A549 (cell line): ENCODE data around the gene RASSF9. TPM values are rescaled to one million over a fixed set of nuclear protein-coding genes. Genes with fewer than 3 reads are reported as not detected.

Experiments used
- ATAC-seq, 2 experiments: fragments of 200-7000 bp in 1 of 2; fragments of >200 bp in 1 of 2; cut with Nextera tagmentation in 1 of 2; cut with Tn5 transposase in 1 of 2; 3 replicates each; pipeline versions ENCODE4 v1.8.0 to v1.9.1; 2018 to 2020; ENCODE audit warnings: mild to moderate bottlenecking in 1 of 2, moderate library complexity in 1 of 2
- CTCF ChIA-PET: fragments of 300-600 bp; sonication (Branson Sonifier 250); formaldehyde crosslinking; extraction: SDS; loops from one replicate; lab custom pipeline; 2021; ENCODE audit warnings: antibody characterized with exemption, inconsistent platforms; lab: Yijun Ruan, JAX
- POLR2A ChIA-PET: fragments of 350-600 bp; formaldehyde crosslinking; extraction: SDS; loops from one replicate; lab custom pipeline; 2021; ENCODE audit warnings: antibody characterized with exemption, inconsistent platforms; lab: Yijun Ruan, JAX
- DNase-seq, 2 experiments: peaks; one replicate each; pipeline versions ENCODE4 v3.0.0 to v3.0.0-alpha.2; 2011 to 2016; ENCODE audit warnings: low read depth in 1 of 2, low spot score in 1 of 2
- FAIRE-seq: peaks from 2 replicates; lab custom pipeline; 2011; peaks lifted over from hg19 to GRCh38; lab: Jason Lieb, UNC
- H3K27ac ChIP-seq, 2 experiments: fragments of >200 bp; sonication (Bioruptor Twin); formaldehyde crosslinking; 3 replicates each; pipeline ENCODE4 v1.5.1; 2016 to 2017
- H3K4me1 ChIP-seq: fragments of >200 bp; sonication (Bioruptor Twin); formaldehyde crosslinking; 3 replicates; pipeline ENCODE4 v1.6.1; 2016
- H3K4me2 ChIP-seq: fragments of >200 bp; sonication (Bioruptor Twin); formaldehyde crosslinking; 3 replicates; pipeline ENCODE4 v1.6.1; 2016
- H3K4me3 ChIP-seq: fragments of >200 bp; sonication (Bioruptor Twin); formaldehyde crosslinking; 3 replicates; pipeline ENCODE4 v1.5.1; 2016
- H3K9me3 ChIP-seq: fragments of >200 bp; sonication (Bioruptor Twin); formaldehyde crosslinking; 3 replicates; pipeline ENCODE4 v1.6.1; 2016
- BCL3 ChIP-seq: fragments of >200 bp; sonication (Bioruptor Twin); formaldehyde crosslinking; IDR thresholded peaks from 3 replicates; pipeline ENCODE4 v1.6.1; 2016
- CBX2 ChIP-seq: fragments of 200-600 bp; sonication (generic); IDR thresholded peaks from 2 replicates; pipeline ENCODE4 v1.6.1; 2016; ENCODE audit warnings: low read depth, mild to moderate bottlenecking, borderline replicate concordance
- CEBPB ChIP-seq, 2 experiments: fragments of >200 bp in 1 of 2; sonication (Bioruptor Twin) in 1 of 2; formaldehyde crosslinking in 1 of 2; IDR thresholded peaks; 2 replicates each; pipeline ENCODE4 v1.6.1; 2012 to 2016
- CHD2 ChIP-seq: fragments of 150-350 bp; IDR thresholded peaks from 2 replicates; pipeline ENCODE4 v1.6.1; 2014; ENCODE audit warnings: low read length; ENCODE audit not compliant: partially characterized antibody
- EHF ChIP-seq: fragments of 250-450 bp; sonication (Bioruptor Pico); IDR thresholded peaks from 2 replicates; pipeline ENCODE4 v1.5.0; 2020; ENCODE audit warnings: mild to moderate bottlenecking
- EHMT2 ChIP-seq: fragments of 200-600 bp; sonication (generic); IDR thresholded peaks from 2 replicates; pipeline ENCODE4 v1.6.1; 2016; ENCODE audit warnings: antibody characterized with exemption, low read depth, mild to moderate bottlenecking, moderate library complexity
- ESRRA ChIP-seq: fragments of 150-350 bp; IDR thresholded peaks from 2 replicates; pipeline ENCODE4 v1.6.1; 2014; ENCODE audit warnings: mild to moderate bottlenecking, low read length, borderline replicate concordance
- FOSL2 ChIP-seq, 2 experiments: fragments of 450-650 bp in 1 of 2; fragments of >200 bp in 1 of 2; sonication (Bioruptor Twin) in 1 of 2; formaldehyde crosslinking; IDR thresholded peaks; 2 replicates each; pipeline versions ENCODE4 v1.5.0 to v1.6.1; 2016 to 2020; ENCODE audit warnings: mild to moderate bottlenecking in 1 of 2, moderate library complexity in 1 of 2
- FOXS1 ChIP-seq: fragments of 250-450 bp; sonication (Bioruptor Pico); IDR thresholded peaks from 2 replicates; pipeline ENCODE4 v1.5.0; 2020; ENCODE audit warnings: mild to moderate bottlenecking, moderate library complexity
- GATA3 ChIP-seq: IDR thresholded peaks from 2 replicates; pipeline ENCODE4 v1.6.1; 2012; ENCODE audit warnings: borderline replicate concordance
- HDAC2 ChIP-seq: fragments of 200-600 bp; sonication (generic); IDR thresholded peaks from 2 replicates; pipeline ENCODE4 v1.6.1; 2016
- HEYL ChIP-seq: fragments of 250-450 bp; sonication (Bioruptor Pico); IDR thresholded peaks from 2 replicates; pipeline ENCODE4 v1.8.0; 2021; ENCODE audit warnings: mild to moderate bottlenecking, moderate library complexity
- JUNB ChIP-seq: fragments of >200 bp; sonication (Bioruptor Twin); formaldehyde crosslinking; IDR thresholded peaks from 2 replicates; pipeline ENCODE4 v1.6.1; 2016
- MAZ ChIP-seq: fragments of 150-350 bp; IDR thresholded peaks from 2 replicates; pipeline ENCODE4 v1.6.1; 2014; ENCODE audit warnings: antibody characterized with exemption, low read depth, low read length, borderline replicate concordance
- NPAS2 ChIP-seq: fragments of 250-450 bp; sonication (Bioruptor Pico); IDR thresholded peaks from 2 replicates; pipeline ENCODE4 v1.8.0; 2022; ENCODE audit warnings: mild to moderate bottlenecking, moderate library complexity, borderline replicate concordance
- NR3C1 ChIP-seq: fragments of >200 bp; sonication (Bioruptor Twin); formaldehyde crosslinking; IDR thresholded peaks from 3 replicates; pipeline ENCODE4 v1.6.1; 2017
- PHF8 ChIP-seq: fragments of 200-600 bp; sonication (generic); IDR thresholded peaks from 2 replicates; pipeline ENCODE4 v1.6.1; 2016; ENCODE audit warnings: low read depth, mild to moderate bottlenecking, antibody characterized with exemption, moderate library complexity, borderline replicate concordance
- RARB ChIP-seq: fragments of 250-450 bp; sonication (Bioruptor Pico); IDR thresholded peaks from 2 replicates; pipeline ENCODE4 v1.8.0; 2021; ENCODE audit warnings: mild to moderate bottlenecking, moderate library complexity
- RFX5 ChIP-seq: fragments of 450-650 bp; IDR thresholded peaks from 2 replicates; pipeline ENCODE4 v1.7.1; 2014; ENCODE audit warnings: antibody characterized with exemption, mild to moderate bottlenecking, moderate library complexity
- RNF2 ChIP-seq: fragments of 200-600 bp; sonication (generic); IDR thresholded peaks from 2 replicates; pipeline ENCODE4 v1.6.1; 2016; ENCODE audit warnings: low read depth, mild to moderate bottlenecking, antibody characterized with exemption, moderate library complexity, borderline replicate concordance
- SMC3 ChIP-seq: fragments of >200 bp; sonication (Bioruptor Twin); formaldehyde crosslinking; IDR thresholded peaks from 3 replicates; pipeline ENCODE4 v1.6.1; 2018; ENCODE audit warnings: inconsistent platforms
- TFCP2L1 ChIP-seq: fragments of 250-450 bp; sonication (Bioruptor Pico); IDR thresholded peaks from 2 replicates; pipeline ENCODE4 v1.5.0; 2021; ENCODE audit warnings: mild to moderate bottlenecking
- TP53 ChIP-seq: fragments of 250-450 bp; sonication (Bioruptor Pico); IDR thresholded peaks from 2 replicates; pipeline ENCODE4 v1.5.0; 2021; ENCODE audit warnings: mild to moderate bottlenecking, moderate library complexity
- ZFP36 ChIP-seq: fragments of 450-650 bp; IDR thresholded peaks from 2 replicates; pipeline ENCODE4 v1.6.1; 2014; ENCODE audit warnings: borderline replicate concordance; ENCODE audit not compliant: partially characterized antibody
- ZNF302 ChIP-seq: fragments of 250-450 bp; sonication (Bioruptor Pico); IDR thresholded peaks from 2 replicates; pipeline ENCODE4 v1.9.0; 2021; ENCODE audit warnings: inconsistent platforms, mild to moderate bottlenecking, moderate library complexity
- WGBS: methylation state at CpG from one replicate; pipeline ENCODE4 v1.1.6; 2017; ENCODE audit errors: missing lambda C conversion rate; 5-methylcytosine and 5-hydroxymethylcytosine counted together
- polyA plus RNA-seq, 4 experiments: library from polyadenylated mRNA; depleted of rRNA in 3 of 4; stranded (reverse); fragments of >200 nt; fragmentation: RNase III in 1 of 4; extraction: RNeasy Plus Mini Kit Qiagen cat#74134 plus additional on column Dnase treatment in 1 of 4; gene quantifications; 2 replicates in 3 of 4; 3 replicates in 1 of 4; pipeline ENCODE4 v1.2.3, GENCODE V29; 2011 to 2017
- TF ChIP-seq, protein P1 (sequence below): IDR thresholded peaks from 2 replicates; pipeline ENCODE4 v1.6.1; 2012; ENCODE audit warnings: low read depth, borderline replicate concordance
- TF ChIP-seq, protein P2 (sequence below): fragments of >200 bp; sonication (Bioruptor Twin); formaldehyde crosslinking; IDR thresholded peaks from 2 replicates; pipeline ENCODE4 v1.6.1; 2016
- TF ChIP-seq, protein P3 (sequence below): IDR thresholded peaks from 2 replicates; pipeline ENCODE4 v1.6.1; 2012
- TF ChIP-seq, protein P4 (sequence below): fragments of 200-600 bp; sonication (generic); IDR thresholded peaks from 2 replicates; pipeline ENCODE4 v1.6.1; 2016; ENCODE audit warnings: antibody characterized with exemption, mild to moderate bottlenecking, moderate library complexity
- TF ChIP-seq, protein P5 (sequence below): fragments of 450-650 bp; IDR thresholded peaks from 2 replicates; pipeline ENCODE4 v1.6.1; 2014; ENCODE audit warnings: antibody characterized with exemption

RASSF9 gene
- polyA plus RNA-seq, 2 of the 4 experiments (the other 2 are of a cell fraction): 0.98 to 5.6 TPM

GRCh38 chr12:85831327-85831990 is 4.8 kb downstream of the RASSF9 start:
- 77% methylated on average over 2 of the region's 2 CpGs for WGBS
- H3K4me1 ChIP-seq: peaks cover 16% of the 10 kb centered on the region; the same call in 2 of the 3 replicates
- FAIRE-seq (no peak), ATAC-seq (no peak), DNase-seq (no peak)
- ChIA-PET CTCF (interaction anchor here (1.1 kb wide), 1 partner anchor 37 kb away, joined by 3 read pairs; no protein-coding TSS in a partner anchor), POLR2A (no interaction called here)
- H3K4me3 ChIP-seq: no peak overlapping the region
- no peak overlapping the region for H3K27ac ChIP-seq
- no peaks in the 10 kb centered on the region for H3K9me3 ChIP-seq
- TF ChIP-seq CBX2 (no peak), CEBPB (IDR thresholded peaks at IDR 0.05) (no peak), ESRRA (no peak), SMC3 (no peak), NR3C1 (no peak), EHF (CRISPR knock-in tag) (no peak), BCL3 (no peak), HDAC2 (no peak), GATA3 (no peak), TFCP2L1 (CRISPR knock-in tag) (no peak), EHMT2 (no peak), MAZ (no peak), PHF8 (no peak), JUNB (no peak), RARB (CRISPR knock-in tag) (no peak), RFX5 (no peak)
- TF ChIP-seq, protein P1, sequence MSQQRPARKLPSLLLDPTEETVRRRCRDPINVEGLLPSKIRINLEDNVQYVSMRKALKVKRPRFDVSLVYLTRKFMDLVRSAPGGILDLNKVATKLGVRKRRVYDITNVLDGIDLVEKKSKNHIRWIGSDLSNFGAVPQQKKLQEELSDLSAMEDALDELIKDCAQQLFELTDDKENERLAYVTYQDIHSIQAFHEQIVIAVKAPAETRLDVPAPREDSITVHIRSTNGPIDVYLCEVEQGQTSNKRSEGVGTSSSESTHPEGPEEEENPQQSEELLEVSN: no peak
- TF ChIP-seq, protein P2, sequence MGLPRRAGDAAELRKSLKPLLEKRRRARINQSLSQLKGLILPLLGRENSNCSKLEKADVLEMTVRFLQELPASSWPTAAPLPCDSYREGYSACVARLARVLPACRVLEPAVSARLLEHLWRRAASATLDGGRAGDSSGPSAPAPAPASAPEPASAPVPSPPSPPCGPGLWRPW: no peak
- TF ChIP-seq, protein P3, sequence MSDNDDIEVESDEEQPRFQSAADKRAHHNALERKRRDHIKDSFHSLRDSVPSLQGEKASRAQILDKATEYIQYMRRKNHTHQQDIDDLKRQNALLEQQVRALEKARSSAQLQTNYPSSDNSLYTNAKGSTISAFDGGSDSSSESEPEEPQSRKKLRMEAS: no peak
- no peak overlapping the region for H3K4me2 ChIP-seq

DNA sequence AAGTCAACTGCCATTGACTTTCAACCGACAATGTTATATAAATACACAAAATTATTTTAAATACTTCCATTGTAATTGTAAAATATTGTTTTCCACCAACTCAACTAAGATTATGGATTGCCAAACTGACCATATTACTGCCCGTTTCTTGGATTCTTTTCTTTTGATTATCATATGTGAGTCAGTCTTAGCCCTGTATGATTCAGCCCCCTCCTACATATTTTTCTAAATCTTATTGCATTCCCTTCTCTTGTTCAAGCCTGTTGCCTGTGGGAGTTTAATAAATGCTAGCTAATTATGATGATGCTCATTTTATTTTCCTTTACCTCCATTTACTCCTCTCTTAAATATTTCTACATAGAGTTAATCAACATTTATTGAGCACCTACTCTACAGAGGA is 6.8 kb downstream of the RASSF9 start:
- ChIA-PET CTCF (no interaction called here), POLR2A (no interaction called here)
- Histone ChIP-seq H3K4me2 (no peak overlapping the region), H3K4me1 (peaks cover 7% of the 10 kb centered on the region; the same call in 1 of the 3 replicates), H3K27ac (no peak overlapping the region), H3K9me3 (no peaks in the 10 kb centered on the region), H3K4me3 (no peak overlapping the region)
- DNase-seq (no peak), ATAC-seq (no peak), FAIRE-seq (no peak)
- WGBS: 64% methylated on average over 2 of the region's 2 CpGs
- TF ChIP-seq, protein P3: no peak
- no peak for TF ChIP-seq RNF2
- TF ChIP-seq NR3C1: no peak
- TF ChIP-seq TP53 (CRISPR knock-in tag): no peak
- TF ChIP-seq FOSL2 (IDR thresholded peaks at IDR 0.05): no peak
- TF ChIP-seq FOSL2 (CRISPR knock-in tag; IDR thresholded peaks at IDR 0.05): no peak
- TF ChIP-seq TFCP2L1 (CRISPR knock-in tag): no peak
- no peak for TF ChIP-seq FOXS1 (CRISPR knock-in tag)
- TF ChIP-seq, protein P4, sequence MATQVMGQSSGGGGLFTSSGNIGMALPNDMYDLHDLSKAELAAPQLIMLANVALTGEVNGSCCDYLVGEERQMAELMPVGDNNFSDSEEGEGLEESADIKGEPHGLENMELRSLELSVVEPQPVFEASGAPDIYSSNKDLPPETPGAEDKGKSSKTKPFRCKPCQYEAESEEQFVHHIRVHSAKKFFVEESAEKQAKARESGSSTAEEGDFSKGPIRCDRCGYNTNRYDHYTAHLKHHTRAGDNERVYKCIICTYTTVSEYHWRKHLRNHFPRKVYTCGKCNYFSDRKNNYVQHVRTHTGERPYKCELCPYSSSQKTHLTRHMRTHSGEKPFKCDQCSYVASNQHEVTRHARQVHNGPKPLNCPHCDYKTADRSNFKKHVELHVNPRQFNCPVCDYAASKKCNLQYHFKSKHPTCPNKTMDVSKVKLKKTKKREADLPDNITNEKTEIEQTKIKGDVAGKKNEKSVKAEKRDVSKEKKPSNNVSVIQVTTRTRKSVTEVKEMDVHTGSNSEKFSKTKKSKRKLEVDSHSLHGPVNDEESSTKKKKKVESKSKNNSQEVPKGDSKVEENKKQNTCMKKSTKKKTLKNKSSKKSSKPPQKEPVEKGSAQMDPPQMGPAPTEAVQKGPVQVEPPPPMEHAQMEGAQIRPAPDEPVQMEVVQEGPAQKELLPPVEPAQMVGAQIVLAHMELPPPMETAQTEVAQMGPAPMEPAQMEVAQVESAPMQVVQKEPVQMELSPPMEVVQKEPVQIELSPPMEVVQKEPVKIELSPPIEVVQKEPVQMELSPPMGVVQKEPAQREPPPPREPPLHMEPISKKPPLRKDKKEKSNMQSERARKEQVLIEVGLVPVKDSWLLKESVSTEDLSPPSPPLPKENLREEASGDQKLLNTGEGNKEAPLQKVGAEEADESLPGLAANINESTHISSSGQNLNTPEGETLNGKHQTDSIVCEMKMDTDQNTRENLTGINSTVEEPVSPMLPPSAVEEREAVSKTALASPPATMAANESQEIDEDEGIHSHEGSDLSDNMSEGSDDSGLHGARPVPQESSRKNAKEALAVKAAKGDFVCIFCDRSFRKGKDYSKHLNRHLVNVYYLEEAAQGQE: no peak
- TF ChIP-seq NPAS2 (CRISPR knock-in tag): no peak
- no peak for TF ChIP-seq CHD2
- TF ChIP-seq PHF8: no peak
- TF ChIP-seq SMC3: no peak
- TF ChIP-seq, protein P5, sequence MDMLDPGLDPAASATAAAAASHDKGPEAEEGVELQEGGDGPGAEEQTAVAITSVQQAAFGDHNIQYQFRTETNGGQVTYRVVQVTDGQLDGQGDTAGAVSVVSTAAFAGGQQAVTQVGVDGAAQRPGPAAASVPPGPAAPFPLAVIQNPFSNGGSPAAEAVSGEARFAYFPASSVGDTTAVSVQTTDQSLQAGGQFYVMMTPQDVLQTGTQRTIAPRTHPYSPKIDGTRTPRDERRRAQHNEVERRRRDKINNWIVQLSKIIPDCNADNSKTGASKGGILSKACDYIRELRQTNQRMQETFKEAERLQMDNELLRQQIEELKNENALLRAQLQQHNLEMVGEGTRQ: no peak
- no peak for TF ChIP-seq HEYL (CRISPR knock-in tag)
- TF ChIP-seq ZNF302: no peak
- TF ChIP-seq, protein P1: no peak
- TF ChIP-seq ZFP36: no peak
